Vagina (tissue), 2 donors: ENCODE results near the gene ARHGAP10. TPM values are rescaled to one million over a fixed set of nuclear protein-coding genes. Genes with fewer than 3 reads are reported as not detected.

ENCODE experiments used
- DNase-seq, 2 donors: peaks; one replicate each; pipeline ENCODE4 v3.0.0-alpha.2; 2017; ENCODE audit errors: extremely low spot score in 2 of 2
- H3K27ac ChIP-seq: fragments of 200-600 bp; sonication (generic); one replicate; pipeline ENCODE4 v1.5.1; 2019
- H3K27me3 ChIP-seq: fragments of 200-600 bp; sonication (generic); one replicate; pipeline ENCODE4 v1.5.1; 2019
- H3K36me3 ChIP-seq, 2 donors: fragments of 200-600 bp; sonication (generic); one replicate each; pipeline ENCODE4 v1.5.1; 2017 to 2019
- H3K4me1 ChIP-seq: fragments of 200-600 bp; sonication (generic); one replicate; pipeline ENCODE4 v1.5.1; 2019
- H3K4me3 ChIP-seq, 2 donors: fragments of 200-600 bp; sonication (generic); 1 replicate in 1 of 2; 2 replicates in 1 of 2; pipeline ENCODE4 v1.5.1; 2016 to 2019
- H3K9me3 ChIP-seq: fragments of 200-600 bp; sonication (generic); one replicate; pipeline ENCODE4 v1.5.1; 2019
- POLR2A ChIP-seq, 2 donors: fragments of 450-650 bp; IDR thresholded peaks; one replicate each; pipeline ENCODE4 v1.6.1; 2017; ENCODE audit warnings: antibody characterized with exemption in 2 of 2, mild to moderate bottlenecking in 2 of 2, moderate library complexity in 2 of 2
- POLR2AphosphoS5 ChIP-seq, 2 donors: sonication (generic); formaldehyde crosslinking; IDR thresholded peaks; one replicate each; pipeline ENCODE4 v1.9.0; 2017; ENCODE audit warnings: antibody characterized with exemption in 2 of 2, mild to moderate bottlenecking in 2 of 2, low read depth in 1 of 2; ENCODE audit not compliant: insufficient read depth in 1 of 2
- intact Hi-C: fragments of 100-400 bp; cut with DNase I; formaldehyde crosslinking; loops from one replicate; pipeline ENCODE4 v1.15.1; 2023
- total RNA-seq: library from RNA; depleted of rRNA; stranded (reverse); fragments of >200 nt; gene quantifications from one replicate; pipeline ENCODE4 v1.2.3, GENCODE V29; 2016
- TF ChIP-seq, protein P1 (sequence below), 3 experiments: fragments of 450-650 bp in 2 of 3; fragments of 200-600 bp in 1 of 3; sonication (generic) in 1 of 3; IDR thresholded peaks; one replicate each; pipeline ENCODE4 v1.5.1; 2017 to 2019; ENCODE audit warnings: antibody characterized with exemption in 3 of 3, mild to moderate bottlenecking in 2 of 3, moderate library complexity in 2 of 3

Gene ARHGAP10
- total RNA-seq, result 55.5 TPM

DNA sequence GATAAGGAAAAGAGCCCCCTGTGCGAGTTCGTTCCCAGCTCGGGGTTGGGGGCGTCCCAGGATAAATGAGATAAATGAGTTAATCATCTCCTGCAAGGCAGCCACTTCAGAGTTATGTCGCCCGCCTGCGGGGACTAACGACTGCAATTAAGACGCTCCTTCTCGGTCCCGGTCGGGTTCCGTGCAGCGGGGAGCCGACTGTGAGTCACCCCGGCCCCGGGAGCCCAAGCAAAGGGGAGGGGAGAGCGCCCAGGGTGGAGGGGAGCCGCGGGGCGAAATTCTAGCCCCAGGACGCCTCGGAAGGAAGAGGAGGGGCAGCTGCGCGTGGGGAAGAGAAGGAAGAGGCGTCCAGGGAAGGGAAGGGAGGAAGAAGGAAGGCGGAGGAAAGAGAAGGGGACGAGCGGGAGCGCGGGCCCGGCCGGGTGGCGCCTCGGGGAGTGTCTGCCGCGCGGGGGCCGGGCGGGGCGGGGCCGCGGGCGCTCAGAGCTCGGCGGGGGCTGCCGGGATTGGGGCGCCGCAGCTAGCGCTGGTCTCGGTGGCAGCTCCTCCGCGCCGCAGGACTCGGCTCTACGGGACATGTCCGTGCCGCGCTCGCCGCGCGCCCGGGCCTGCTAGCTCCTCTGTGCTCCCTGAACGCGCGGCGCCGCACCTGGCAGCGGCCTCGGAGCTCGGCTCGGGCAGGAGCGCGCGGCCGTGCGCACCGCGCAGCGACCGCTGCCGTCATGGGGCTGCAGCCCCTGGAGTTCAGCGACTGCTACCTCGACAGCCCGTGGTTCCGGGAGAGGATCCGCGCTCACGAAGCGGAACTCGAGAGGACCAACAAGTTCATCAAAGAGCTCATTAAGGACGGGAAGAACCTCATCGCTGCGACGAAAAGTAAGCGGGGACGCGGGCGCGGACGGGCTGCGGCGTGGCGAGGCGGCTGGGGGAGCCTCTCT lies at the start of gene ARHGAP10:
TSS of gene ARHGAP10 (plus strand) at position 509 of the 938 bp plus-strand sequence. CDS start at position 723, 214 bp downstream.
- no peaks in the 10 kb centered on the region for H3K27me3 ChIP-seq
- H3K27ac ChIP-seq, result peak within 1 kb of the TSS; percentile 96
- no peak for DNase-seq
- peak within 1 kb of the TSS; percentile 76 to 88 for H3K4me3 ChIP-seq
- H3K4me1 ChIP-seq, result peaks cover 31% of the 10 kb centered on the region
- intact Hi-C loops, result loop anchor here (5.0 to 10.0 kb wide), 3 partner anchors 93 to 133 kb away; no protein-coding TSS in a partner anchor
- TF ChIP-seq POLR2A (IDR thresholded peaks at IDR 0.05) (peak in 1 of 2 donors; percentile 44), POLR2AphosphoS5 (IDR thresholded peaks at IDR 0.05; ENCODE audit: insufficient read depth in 1 of 2, low read depth in 1 of 2) (peak in 1 of 2 donors; percentile 80)
- TF ChIP-seq, protein P1, sequence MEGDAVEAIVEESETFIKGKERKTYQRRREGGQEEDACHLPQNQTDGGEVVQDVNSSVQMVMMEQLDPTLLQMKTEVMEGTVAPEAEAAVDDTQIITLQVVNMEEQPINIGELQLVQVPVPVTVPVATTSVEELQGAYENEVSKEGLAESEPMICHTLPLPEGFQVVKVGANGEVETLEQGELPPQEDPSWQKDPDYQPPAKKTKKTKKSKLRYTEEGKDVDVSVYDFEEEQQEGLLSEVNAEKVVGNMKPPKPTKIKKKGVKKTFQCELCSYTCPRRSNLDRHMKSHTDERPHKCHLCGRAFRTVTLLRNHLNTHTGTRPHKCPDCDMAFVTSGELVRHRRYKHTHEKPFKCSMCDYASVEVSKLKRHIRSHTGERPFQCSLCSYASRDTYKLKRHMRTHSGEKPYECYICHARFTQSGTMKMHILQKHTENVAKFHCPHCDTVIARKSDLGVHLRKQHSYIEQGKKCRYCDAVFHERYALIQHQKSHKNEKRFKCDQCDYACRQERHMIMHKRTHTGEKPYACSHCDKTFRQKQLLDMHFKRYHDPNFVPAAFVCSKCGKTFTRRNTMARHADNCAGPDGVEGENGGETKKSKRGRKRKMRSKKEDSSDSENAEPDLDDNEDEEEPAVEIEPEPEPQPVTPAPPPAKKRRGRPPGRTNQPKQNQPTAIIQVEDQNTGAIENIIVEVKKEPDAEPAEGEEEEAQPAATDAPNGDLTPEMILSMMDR (IDR thresholded peaks at IDR 0.05), result no peak
- no peaks in the 10 kb centered on the region for H3K9me3 ChIP-seq
- H3K36me3 ChIP-seq, result no peaks in the 10 kb centered on the region

DNA sequence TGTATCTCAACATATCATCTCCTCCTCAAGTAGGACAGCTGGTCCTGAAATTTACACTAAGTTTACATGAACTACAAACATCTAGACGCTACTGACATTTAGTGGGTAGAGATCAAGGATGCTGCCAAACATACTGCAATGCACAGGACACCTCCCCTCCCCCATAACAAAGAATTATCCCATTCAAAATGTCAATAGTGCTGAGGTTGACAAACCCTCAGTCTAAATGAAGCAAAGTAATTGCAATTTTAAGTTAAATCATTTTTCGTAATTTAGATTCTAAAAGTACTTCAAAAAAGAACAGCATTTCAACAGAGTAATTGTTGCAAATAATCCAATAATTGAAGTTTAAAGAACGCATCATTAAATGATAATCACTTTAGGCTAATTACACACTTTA lies 49.1 kb upstream of the ARHGAP10 start:
- Histone ChIP-seq H3K27me3 (no peaks in the 10 kb centered on the region), H3K4me1 (peaks cover 11% of the 10 kb centered on the region), H3K27ac (no peak overlapping the region), H3K36me3 (no peaks in the 10 kb centered on the region), H3K9me3 (no peaks in the 10 kb centered on the region), H3K4me3 (peak overlapping the region; percentile 60 to 72)
- TF ChIP-seq, protein P1 (IDR thresholded peaks at IDR 0.05), result no peak
- TF ChIP-seq POLR2A (IDR thresholded peaks at IDR 0.05), result no peak
- no peak for TF ChIP-seq POLR2AphosphoS5 (IDR thresholded peaks at IDR 0.05; ENCODE audit: insufficient read depth in 1 of 2, low read depth in 1 of 2)
- intact Hi-C loops, result no loop called here
- no peak for DNase-seq

GRCh38 chr4:147683188-147683591 lies 48.7 kb upstream of the ARHGAP10 start:
- intact Hi-C loops, result no loop called here
- DNase-seq, result no peak
- no peaks in the 10 kb centered on the region for H3K9me3 ChIP-seq
- H3K36me3 ChIP-seq, result no peaks in the 10 kb centered on the region
- TF ChIP-seq POLR2AphosphoS5 (IDR thresholded peaks at IDR 0.05; ENCODE audit: insufficient read depth in 1 of 2, low read depth in 1 of 2) (no peak), POLR2A (IDR thresholded peaks at IDR 0.05) (no peak)
- TF ChIP-seq, protein P1 (IDR thresholded peaks at IDR 0.05), result no peak
- H3K27me3 ChIP-seq, result no peaks in the 10 kb centered on the region
- peak overlapping the region; percentile 92 for H3K27ac ChIP-seq
- peaks cover 11% of the 10 kb centered on the region for H3K4me1 ChIP-seq
- H3K4me3 ChIP-seq, result peak overlapping the region; percentile 60 to 72

- intact Hi-C loops, result no loop called here
- TF ChIP-seq, protein P1 (IDR thresholded peaks at IDR 0.05), result no peak
- TF ChIP-seq POLR2AphosphoS5 (IDR thresholded peaks at IDR 0.05; ENCODE audit: insufficient read depth in 1 of 2, low read depth in 1 of 2) (peak; percentile 89 to 98), POLR2A (IDR thresholded peaks at IDR 0.05) (peak in 1 of 2 donors; percentile 86)
- Histone ChIP-seq H3K9me3 (no peaks in the 10 kb centered on the region), H3K27me3 (no peaks in the 10 kb centered on the region), H3K4me3 (peak within 1 kb of the TSS; percentile 60 to 72), H3K27ac (peak within 1 kb of the TSS; percentile 92), H3K36me3 (no peaks in the 10 kb centered on the region), H3K4me1 (peaks cover 11% of the 10 kb centered on the region)
- peak in 1 of 2 donors; percentile 91 for DNase-seq
Measured at GRCh38 chr4:147683717-147684700, 47.9 kb upstream of the ARHGAP10 start, which contains the start of gene PRMT9. TSS of gene PRMT9 (minus strand) at chr4:147684163. CDS start at chr4:147683987, 176 bp downstream.
